SK-N-MC (cell line): ENCODE results near the gene POLA1.

Source experiments
- EZH2 ChIP-seq: fragments of 200-600 bp; sonication (generic); IDR thresholded peaks from one replicate; pipeline ENCODE4 v1.6.1; 2017; ENCODE audit warnings: antibody characterized with exemption
- FOXP2 ChIP-seq: optimal IDR thresholded peaks from 2 replicates; pipeline ENCODE3; 2011; ENCODE audit warnings: mild to moderate bottlenecking, moderate library complexity; ENCODE audit not compliant: insufficient read depth; ENCODE audit errors: extremely low read length, control extremely low read depth

GRCh38 chrX:24682739-24683432 lies 10.8 kb upstream of the POLA1 start:
- TF ChIP-seq FOXP2 (no peak), EZH2 (no peak)
